ENCODE measurements around the gene CEP57.

The CEP57 gene

GRCh38 chr11:95766701-95767100 is 23.6 kb upstream of the CEP57 start:
- no peak for DNase-seq (ENCODE audit: low spot score)
- in situ Hi-C loops (cut with MboI; ENCODE audit: low sequenced_read_pairs, unreplicated experiment), result loop anchor here (10.0 kb wide), 1 partner anchor 62 kb away; no protein-coding TSS in a partner anchor
- no peak for TF ChIP-seq CTCF (IDR thresholded peaks at IDR 0.05; ENCODE audit: borderline replicate concordance, control extremely low read depth, extremely low read depth, insufficient read depth, missing control alignments)

GRCh38 chr11:95767498-95767897 is 22.8 kb upstream of the CEP57 start:
- DNase-seq (ENCODE audit: low spot score), result no peak
- in situ Hi-C loops (cut with MboI; ENCODE audit: low sequenced_read_pairs, unreplicated experiment), result loop anchor here (10.0 kb wide), 1 partner anchor 63 kb away; no protein-coding TSS in a partner anchor
- no peak for TF ChIP-seq CTCF (IDR thresholded peaks at IDR 0.05; ENCODE audit: borderline replicate concordance, control extremely low read depth, extremely low read depth, insufficient read depth, missing control alignments)

- no peak for TF ChIP-seq CTCF (IDR thresholded peaks at IDR 0.05; ENCODE audit: borderline replicate concordance, control extremely low read depth, extremely low read depth, insufficient read depth, missing control alignments)
- in situ Hi-C loops (cut with MboI; ENCODE audit: low sequenced_read_pairs, unreplicated experiment), result loop anchor here (10.0 kb wide), 1 partner anchor 64 kb away; no protein-coding TSS in a partner anchor
- DNase-seq (ENCODE audit: low spot score), result no peak
Measured at GRCh38 chr11:95768521-95768920, 21.8 kb upstream of the CEP57 start.

GRCh38 chr11:95776859-95777258 is 13.4 kb upstream of the CEP57 start:
- TF ChIP-seq CTCF (IDR thresholded peaks at IDR 0.05; ENCODE audit: borderline replicate concordance, control extremely low read depth, extremely low read depth, insufficient read depth, missing control alignments), result no peak
- in situ Hi-C loops (cut with MboI; ENCODE audit: low sequenced_read_pairs, unreplicated experiment), result no loop called here
- no peak for DNase-seq (ENCODE audit: low spot score)

- in situ Hi-C loops (cut with MboI; ENCODE audit: low sequenced_read_pairs, unreplicated experiment), result no loop called here
- no peak for TF ChIP-seq CTCF (IDR thresholded peaks at IDR 0.05; ENCODE audit: borderline replicate concordance, control extremely low read depth, extremely low read depth, insufficient read depth, missing control alignments)
- DNase-seq (ENCODE audit: low spot score), result no peak
Measured at GRCh38 chr11:95778699-95779098, 11.6 kb upstream of the CEP57 start.

GRCh38 chr11:95780544-95780943 is 9.8 kb upstream of the CEP57 start:
- DNase-seq (ENCODE audit: low spot score), result no peak
- in situ Hi-C loops (cut with MboI; ENCODE audit: low sequenced_read_pairs, unreplicated experiment), result no loop called here
- no peak for TF ChIP-seq CTCF (IDR thresholded peaks at IDR 0.05; ENCODE audit: borderline replicate concordance, control extremely low read depth, extremely low read depth, insufficient read depth, missing control alignments)
